COLO668 (cell line): ENCODE measurements around the gene FSTL4.

Source experiments
- DNase-seq: peaks from one replicate; lab custom pipeline; 2025; ENCODE audit not compliant: unreplicated experiment; lab: John Stamatoyannopoulos, UW

FSTL4 gene

GRCh38 chr5:133251296-133252132 is 360.8 kb downstream of the FSTL4 start:
- peak; percentile 65 for DNase-seq

GRCh38 chr5:133250527-133250926 is 361.8 kb downstream of the FSTL4 start:
- DNase-seq, result peak; percentile 50

- DNase-seq, result no peak
Observed at GRCh38 chr5:133249593-133249992, 362.7 kb downstream of the FSTL4 start.

GRCh38 chr5:133247881-133248624 is 364.3 kb downstream of the FSTL4 start:
- DNase-seq, result peak; percentile 11

- DNase-seq, result no peak
Observed at GRCh38 chr5:133247151-133247709, 365.1 kb downstream of the FSTL4 start.

GRCh38 chr5:133246376-133247150 is 365.8 kb downstream of the FSTL4 start:
- no peak for DNase-seq

- no peak for DNase-seq
Observed at GRCh38 chr5:133246053-133246370, 366.3 kb downstream of the FSTL4 start.

GRCh38 chr5:133245191-133246052 is 366.9 kb downstream of the FSTL4 start:
- peak; percentile 63 for DNase-seq

GRCh38 chr5:133244242-133244641 is 368.1 kb downstream of the FSTL4 start:
- peak; percentile 61 for DNase-seq

GRCh38 chr5:133243196-133243595 is 369.1 kb downstream of the FSTL4 start:
- no peak for DNase-seq

GRCh38 chr5:133242221-133242835 is 370.0 kb downstream of the FSTL4 start:
- DNase-seq, result no peak

- no peak for DNase-seq
Observed at GRCh38 chr5:133241179-133242092, 370.9 kb downstream of the FSTL4 start.

GRCh38 chr5:133240425-133241091 is 371.8 kb downstream of the FSTL4 start:
- DNase-seq, result peak; percentile 73

GRCh38 chr5:133238426-133239205 is 373.7 kb downstream of the FSTL4 start:
- no peak for DNase-seq

- no peak for DNase-seq
Observed at GRCh38 chr5:133236976-133237375, 375.4 kb downstream of the FSTL4 start.

- DNase-seq, result no peak
Observed at GRCh38 chr5:133236541-133236951, 375.8 kb downstream of the FSTL4 start.

- DNase-seq, result no peak
Observed at GRCh38 chr5:133235696-133236426, 376.5 kb downstream of the FSTL4 start.
